Activated CD8-positive, alpha-beta T cell treated with anti-CD3 and anti-CD28 coated beads for 36 hours (primary cell): ENCODE results near the gene THADA. TPM values are rescaled to one million over a fixed set of nuclear protein-coding genes. Genes with fewer than 3 reads are reported as not detected.

ENCODE experiments used
- ATAC-seq: fragments of 200-7000 bp; cut with Tn5 transposase; one replicate; pipeline ENCODE4 v1.10.0; 2021; ENCODE audit warnings: mild to moderate bottlenecking, moderate library complexity
- CTCF ChIA-PET: fragments of 350-600 bp; sonication (Branson Sonifier 250); formaldehyde crosslinking; loops from one replicate; lab custom pipeline; 2021; ENCODE audit warnings: antibody characterized with exemption; lab: Charles Lee
- POLR2A ChIA-PET: fragments of 350-600 bp; sonication (Branson Sonifier 250); formaldehyde crosslinking; loops from one replicate; lab custom pipeline; 2021; ENCODE audit warnings: antibody characterized with exemption; lab: Charles Lee
- DNase-seq: peaks from one replicate; pipeline ENCODE4 v3.0.0-alpha.2; 2020
- H3K27ac Mint-ChIP-seq: one replicate; pipeline ENCODE4 v1.8.0; 2021; ENCODE audit warnings: mild to moderate bottlenecking, mixed read lengths
- H3K27me3 Mint-ChIP-seq: one replicate; pipeline ENCODE4 v1.8.0; 2021; ENCODE audit warnings: mixed read lengths
- H3K36me3 Mint-ChIP-seq: one replicate; pipeline ENCODE4 v1.8.0; 2021; ENCODE audit warnings: low read depth, mixed read lengths
- H3K4me1 Mint-ChIP-seq: one replicate; pipeline ENCODE4 v1.8.0; 2021; ENCODE audit warnings: low read depth, mixed read lengths
- H3K4me3 Mint-ChIP-seq: one replicate; pipeline ENCODE4 v1.8.0; 2021; ENCODE audit warnings: mild to moderate bottlenecking, moderate library complexity, mixed read lengths
- H3K9me3 Mint-ChIP-seq: one replicate; pipeline ENCODE4 v1.8.0; 2021; ENCODE audit warnings: mixed read lengths
- CTCF ChIP-seq: fragments of 200-600 bp; IDR thresholded peaks from one replicate; pipeline ENCODE4 v1.8.0; 2022; ENCODE audit warnings: antibody characterized with exemption, mild to moderate bottlenecking
- intact Hi-C: fragments of 100-400 bp; cut with micrococcal nuclease; formaldehyde crosslinking; loops from one replicate; pipeline ENCODE4 v1.10.0; 2022
- total RNA-seq, 2 experiments: library from RNA; stranded (reverse); gene quantifications; one replicate each; pipeline ENCODE4 v1.2.3, GENCODE V29; 2021

THADA gene
- total RNA-seq, 2 experiments from 2014 or later, result 31.3 to 31.6 TPM

GRCh38 chr2:43426305-43427031 lies 169.4 kb downstream of the THADA start:
- ATAC-seq, result peak; percentile 91
- POLR2A ChIA-PET, result interaction anchor here (0.6 kb wide), 2 partner anchors 11 to 34 kb away, joined by 3 read pairs; no protein-coding TSS in a partner anchor
- no peak overlapping the region for H3K4me3 Mint-ChIP-seq
- H3K4me1 Mint-ChIP-seq, result peaks cover 45% of the 10 kb centered on the region
- DNase-seq, result peak; percentile 84
- CTCF ChIA-PET, result interaction anchor here (0.9 to 1.6 kb wide), 5 partner anchors 8 to 133 kb away, joined by 3 to 5 read pairs (median 4); no protein-coding TSS in a partner anchor
- intact Hi-C loops, result loop anchor here (5.0 kb wide), 1 partner anchor 299 kb away; no protein-coding TSS in a partner anchor
- H3K9me3 Mint-ChIP-seq, result no peaks in the 10 kb centered on the region
- TF ChIP-seq CTCF, result no peak
- no peaks in the 10 kb centered on the region for H3K27me3 Mint-ChIP-seq
- peaks cover 36% of the 10 kb centered on the region for H3K36me3 Mint-ChIP-seq
- H3K27ac Mint-ChIP-seq, result peak overlapping the region; percentile 53

- TF ChIP-seq CTCF, result no peak
- POLR2A ChIA-PET, result interaction anchor here (0.6 to 1.3 kb wide), 2 partner anchors 10 to 199 kb away, joined by 3 read pairs; no protein-coding TSS in a partner anchor
- no peak overlapping the region for H3K4me3 Mint-ChIP-seq
- H3K27me3 Mint-ChIP-seq, result no peaks in the 10 kb centered on the region
- no peaks in the 10 kb centered on the region for H3K9me3 Mint-ChIP-seq
- CTCF ChIA-PET, result interaction anchor here (0.9 to 1.6 kb wide), 3 partner anchors 56 to 132 kb away, joined by 4 to 5 read pairs (median 4); no protein-coding TSS in a partner anchor
- H3K27ac Mint-ChIP-seq, result no peak overlapping the region
- DNase-seq (no peak), ATAC-seq (no peak)
- peaks cover 33% of the 10 kb centered on the region for H3K36me3 Mint-ChIP-seq
- peaks cover 43% of the 10 kb centered on the region for H3K4me1 Mint-ChIP-seq
- intact Hi-C loops, result loop anchor here (5.0 kb wide), 1 partner anchor 298 kb away; no protein-coding TSS in a partner anchor
These were observed 170.2 kb downstream of the THADA start for GRCh38 chr2:43425659-43426058.

- POLR2A ChIA-PET, result interaction anchor here (0.8 to 1.3 kb wide), 3 partner anchors 10 to 197 kb away, joined by 3 to 4 read pairs (median 3); no protein-coding TSS in a partner anchor
- Mint-ChIP-seq H3K4me1 (peaks cover 46% of the 10 kb centered on the region), H3K9me3 (no peaks in the 10 kb centered on the region), H3K36me3 (peaks cover 33% of the 10 kb centered on the region), H3K27me3 (no peaks in the 10 kb centered on the region), H3K4me3 (no peak overlapping the region), H3K27ac (peak overlapping the region; percentile 6)
- CTCF ChIA-PET, result interaction anchor here (0.9 to 2.9 kb wide), 4 partner anchors 22 to 59 kb away, joined by 4 to 9 read pairs (median 5); no protein-coding TSS in a partner anchor
- TF ChIP-seq CTCF, result no peak
- ATAC-seq, result peak; percentile 25
- intact Hi-C loops, result loop anchor here (5.0 kb wide), 1 partner anchor 297 kb away; no protein-coding TSS in a partner anchor
- DNase-seq, result peak; percentile 55
These were observed 171.3 kb downstream of the THADA start for GRCh38 chr2:43424262-43425207.

- Mint-ChIP-seq H3K4me3 (no peak overlapping the region), H3K27me3 (no peaks in the 10 kb centered on the region), H3K9me3 (no peaks in the 10 kb centered on the region), H3K36me3 (peaks cover 32% of the 10 kb centered on the region), H3K4me1 (peaks cover 46% of the 10 kb centered on the region), H3K27ac (no peak overlapping the region)
- ChIA-PET CTCF (interaction anchor here (0.9 to 2.9 kb wide), 4 partner anchors 21 to 61 kb away, joined by 3 to 9 read pairs (median 5); no protein-coding TSS in a partner anchor), POLR2A (interaction anchor here (0.8 to 0.9 kb wide), 2 partner anchors 10 to 136 kb away, joined by 3 to 4 read pairs; no protein-coding TSS in a partner anchor)
- DNase-seq, result no peak
- intact Hi-C loops, result no loop called here
- TF ChIP-seq CTCF, result no peak
- ATAC-seq, result no peak
These were observed 171.9 kb downstream of the THADA start for GRCh38 chr2:43423941-43424261.
